Measurements from ENCODE around the gene SETD3. TPM values are rescaled to one million over a fixed set of nuclear protein-coding genes. Genes with fewer than 3 reads are reported as not detected.

The SETD3 gene
- total RNA-seq, 1 donor from 2014 or later: 53.7 TPM

DNA sequence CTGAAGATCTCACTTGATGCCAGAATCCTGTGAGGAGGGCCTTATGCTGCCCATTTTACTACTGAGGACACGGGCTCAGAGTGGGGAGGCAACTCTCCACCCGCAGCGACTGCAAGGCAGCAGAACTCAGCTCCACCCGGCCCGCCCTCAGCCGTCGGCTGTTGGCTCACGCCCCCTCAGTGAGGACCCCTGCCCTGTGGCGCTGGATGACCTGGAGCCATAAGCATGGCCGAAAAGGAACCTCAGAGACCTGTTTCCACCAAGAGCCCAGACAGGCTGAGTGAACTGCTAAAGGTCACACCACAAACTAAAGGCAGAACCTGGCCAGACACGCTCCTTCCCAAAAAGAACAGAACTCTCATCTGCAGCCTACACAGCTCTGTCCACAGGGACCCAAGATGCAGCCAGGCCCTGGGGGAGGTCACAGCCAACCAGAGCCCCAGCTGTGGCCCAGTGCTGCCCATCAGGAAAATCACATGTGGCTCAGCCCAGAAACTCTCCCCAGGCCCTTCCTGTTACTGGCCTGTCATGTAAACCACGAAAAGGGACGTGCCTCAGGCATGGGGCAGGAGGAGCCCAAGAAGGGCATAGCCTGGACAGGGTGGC is 33.4 kb upstream of the SETD3 start:
- Mint-ChIP-seq H3K36me3 (ENCODE audit: low read depth) (peaks cover 6% of the 10 kb centered on the region), H3K27me3 (ENCODE audit: low read depth) (no peaks in the 10 kb centered on the region), H3K4me1 (ENCODE audit: low read depth) (no peaks in the 10 kb centered on the region), H3K9me3 (no peaks in the 10 kb centered on the region), H3K27ac (no peak overlapping the region), H3K4me3 (ENCODE audit: low read depth) (no peak overlapping the region)
- no peak for DNase-seq (ENCODE audit: low spot score)
- intact Hi-C loops (cut with micrococcal nuclease): no loop called here

- H3K4me3 Mint-ChIP-seq (ENCODE audit: low read depth): no peak overlapping the region
- no peaks in the 10 kb centered on the region for H3K27me3 Mint-ChIP-seq (ENCODE audit: low read depth)
- H3K36me3 Mint-ChIP-seq (ENCODE audit: low read depth): peaks cover 14% of the 10 kb centered on the region
- no peak overlapping the region for H3K27ac Mint-ChIP-seq
- no peaks in the 10 kb centered on the region for H3K4me1 Mint-ChIP-seq (ENCODE audit: low read depth)
- no peak for DNase-seq (ENCODE audit: low spot score)
- intact Hi-C loops (cut with micrococcal nuclease): no loop called here
- no peaks in the 10 kb centered on the region for H3K9me3 Mint-ChIP-seq
Measured at GRCh38 chr14:99513183-99513694, 32.6 kb upstream of the SETD3 start.

DNA sequence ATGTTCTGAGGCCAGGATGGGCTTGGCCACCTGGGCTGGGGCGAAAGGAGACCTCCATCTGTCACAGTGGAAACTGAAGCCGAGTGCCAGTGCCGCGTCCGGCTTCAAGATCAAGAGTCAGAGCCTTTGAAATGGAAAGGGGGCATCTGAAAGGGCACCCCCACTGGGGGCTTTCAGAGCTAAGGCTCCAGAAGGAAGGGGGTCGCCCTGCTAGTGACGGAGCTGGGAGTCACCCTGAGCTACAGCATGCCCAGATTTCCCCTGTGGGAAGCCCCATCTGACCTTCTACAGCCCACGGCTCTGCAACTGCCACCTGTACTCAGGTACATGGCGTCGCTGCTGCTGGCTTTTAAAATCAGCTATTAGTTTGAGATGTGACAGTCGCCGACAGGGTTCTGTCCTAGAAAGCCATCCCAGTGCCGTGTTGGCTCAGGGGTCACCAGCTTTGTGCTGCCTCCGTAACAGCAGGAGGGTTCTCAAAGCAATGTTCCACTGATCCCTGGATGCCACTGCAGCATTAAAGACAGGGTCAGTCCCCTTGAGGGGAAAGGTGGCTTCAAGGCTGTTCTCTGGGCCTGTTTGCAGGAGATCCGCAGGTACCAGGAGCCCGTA is 32.0 kb upstream of the SETD3 start:
- no peak overlapping the region for H3K4me3 Mint-ChIP-seq (ENCODE audit: low read depth)
- no peaks in the 10 kb centered on the region for H3K9me3 Mint-ChIP-seq
- intact Hi-C loops (cut with micrococcal nuclease): no loop called here
- H3K4me1 Mint-ChIP-seq (ENCODE audit: low read depth): no peaks in the 10 kb centered on the region
- no peak for DNase-seq (ENCODE audit: low spot score)
- H3K27ac Mint-ChIP-seq: no peak overlapping the region
- H3K27me3 Mint-ChIP-seq (ENCODE audit: low read depth): no peaks in the 10 kb centered on the region
- peaks cover 18% of the 10 kb centered on the region for H3K36me3 Mint-ChIP-seq (ENCODE audit: low read depth)

DNA sequence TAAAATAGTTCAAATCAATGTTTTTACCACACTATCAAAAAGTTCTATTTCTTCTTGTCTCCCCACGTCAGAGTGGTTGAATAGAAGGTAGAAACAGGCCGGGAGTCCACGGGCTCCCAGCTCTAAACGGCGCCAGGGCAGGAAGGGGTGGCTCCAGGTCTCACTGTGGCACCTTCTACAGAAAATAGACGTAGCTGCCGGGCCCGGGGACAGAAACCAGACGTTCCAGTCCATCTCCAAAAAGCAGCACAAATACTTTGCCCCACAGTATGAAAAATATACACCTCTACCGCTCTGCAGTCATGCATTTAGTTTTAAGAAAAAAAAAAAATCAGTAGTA is 31.4 kb upstream of the SETD3 start:
- H3K4me3 Mint-ChIP-seq (ENCODE audit: low read depth): no peak overlapping the region
- intact Hi-C loops (cut with micrococcal nuclease): no loop called here
- H3K9me3 Mint-ChIP-seq: no peaks in the 10 kb centered on the region
- no peak for DNase-seq (ENCODE audit: low spot score)
- no peaks in the 10 kb centered on the region for H3K4me1 Mint-ChIP-seq (ENCODE audit: low read depth)
- peaks cover 24% of the 10 kb centered on the region for H3K36me3 Mint-ChIP-seq (ENCODE audit: low read depth)
- no peaks in the 10 kb centered on the region for H3K27me3 Mint-ChIP-seq (ENCODE audit: low read depth)
- H3K27ac Mint-ChIP-seq: no peak overlapping the region

DNA sequence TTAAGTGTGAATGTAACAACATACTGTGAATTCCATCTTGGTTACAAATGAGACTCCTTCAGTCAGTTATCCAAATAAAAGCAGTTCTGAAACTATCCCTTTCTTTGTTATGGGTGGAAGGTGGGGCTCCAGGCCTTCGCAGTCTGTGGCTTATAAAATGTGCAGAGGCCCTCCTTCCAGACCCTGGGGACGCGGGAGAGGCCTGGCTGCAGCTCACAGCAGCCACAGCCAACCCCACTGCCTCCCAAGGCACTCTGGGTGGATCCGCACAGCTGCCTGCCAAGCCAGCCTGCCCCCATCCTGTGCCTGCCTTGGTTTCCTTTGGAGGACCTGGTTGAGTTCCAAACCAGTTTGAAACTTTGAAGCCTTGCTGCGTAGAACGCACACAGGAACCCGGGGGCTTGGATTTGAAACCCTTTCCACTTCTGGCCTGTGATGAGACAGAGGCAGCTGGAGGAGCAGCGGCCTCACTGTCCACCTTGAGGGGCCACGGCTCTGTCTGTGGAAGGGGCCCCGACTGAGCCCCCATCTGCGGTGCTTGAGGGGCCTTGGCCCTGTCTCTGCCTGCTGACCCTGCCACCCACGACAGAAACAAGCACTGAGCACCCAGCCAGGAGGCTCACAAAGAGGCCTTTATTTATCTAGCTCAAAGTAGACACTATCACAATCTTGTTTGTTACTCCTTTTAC is 30.9 kb upstream of the SETD3 start:
- no peaks in the 10 kb centered on the region for H3K27me3 Mint-ChIP-seq (ENCODE audit: low read depth)
- H3K36me3 Mint-ChIP-seq (ENCODE audit: low read depth): peaks cover 29% of the 10 kb centered on the region
- no peak overlapping the region for H3K4me3 Mint-ChIP-seq (ENCODE audit: low read depth)
- H3K27ac Mint-ChIP-seq: no peak overlapping the region
- no peak for DNase-seq (ENCODE audit: low spot score)
- intact Hi-C loops (cut with micrococcal nuclease): no loop called here
- H3K4me1 Mint-ChIP-seq (ENCODE audit: low read depth): no peaks in the 10 kb centered on the region
- no peaks in the 10 kb centered on the region for H3K9me3 Mint-ChIP-seq

DNA sequence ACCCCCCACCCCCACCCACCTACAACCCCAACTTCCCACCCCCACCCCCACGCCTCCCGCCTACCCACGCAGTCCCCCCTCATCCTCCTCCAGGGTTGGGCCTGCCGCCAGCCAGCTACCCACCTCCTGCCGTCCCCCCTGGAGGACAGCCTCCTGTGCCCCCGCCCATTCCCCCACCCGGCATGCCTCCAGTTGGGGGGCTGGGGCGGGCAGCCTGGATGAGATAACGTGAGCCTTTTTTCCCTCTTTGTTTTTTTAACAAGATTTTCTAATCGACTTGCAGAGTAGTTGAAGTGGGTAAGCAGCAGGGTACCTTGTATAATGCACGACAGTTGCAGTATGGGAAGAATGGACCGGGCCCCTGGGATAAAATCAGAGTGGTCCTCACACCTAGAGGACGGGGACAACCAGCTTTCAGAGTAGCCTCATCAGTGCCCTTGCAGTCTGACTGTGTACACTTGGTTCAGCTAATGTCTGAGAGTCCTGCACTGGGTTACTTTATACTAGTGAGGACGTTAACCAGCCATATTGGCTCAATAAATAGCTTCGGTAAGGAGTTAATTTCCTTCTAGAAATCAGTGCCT is 30.0 kb upstream of the SETD3 start:
- no peak overlapping the region for H3K27ac Mint-ChIP-seq
- DNase-seq (ENCODE audit: low spot score): no peak
- no peaks in the 10 kb centered on the region for H3K27me3 Mint-ChIP-seq (ENCODE audit: low read depth)
- H3K4me3 Mint-ChIP-seq (ENCODE audit: low read depth): no peak overlapping the region
- intact Hi-C loops (cut with micrococcal nuclease): no loop called here
- no peaks in the 10 kb centered on the region for H3K4me1 Mint-ChIP-seq (ENCODE audit: low read depth)
- no peaks in the 10 kb centered on the region for H3K9me3 Mint-ChIP-seq
- peaks cover 38% of the 10 kb centered on the region for H3K36me3 Mint-ChIP-seq (ENCODE audit: low read depth)

DNA sequence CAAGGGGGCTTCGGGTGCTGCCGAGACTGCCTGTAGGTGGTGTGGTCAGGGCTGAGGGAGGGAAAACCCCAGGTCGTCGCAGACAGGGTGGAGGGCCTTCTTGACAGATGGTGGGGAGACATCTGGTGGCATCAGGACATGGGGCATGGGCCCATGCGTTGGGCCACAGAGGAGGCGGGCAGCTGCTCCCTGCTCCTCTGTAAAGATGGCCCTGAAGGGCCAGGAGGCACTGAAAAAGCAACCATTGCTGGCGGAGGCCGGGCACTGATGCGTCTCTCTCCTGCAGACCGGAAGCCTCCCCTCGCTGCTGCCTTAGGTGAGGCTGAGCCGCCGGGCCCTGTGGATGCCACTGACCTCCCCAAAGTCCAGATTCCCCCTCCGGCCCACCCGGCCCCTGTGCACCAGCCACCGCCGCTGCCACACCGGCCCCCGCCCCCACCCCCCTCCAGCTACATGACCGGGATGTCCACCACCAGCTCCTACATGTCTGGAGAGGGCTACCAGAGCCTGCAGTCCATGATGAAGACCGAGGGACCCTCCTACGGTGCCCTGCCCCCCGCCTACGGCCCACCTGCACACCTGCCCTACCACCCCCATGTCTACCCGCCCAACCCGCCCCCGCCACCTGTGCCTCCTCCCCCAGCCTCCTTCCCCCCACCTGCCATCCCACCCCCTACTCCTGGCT is 29.4 kb upstream of the SETD3 start:
- Mint-ChIP-seq H3K4me1 (ENCODE audit: low read depth) (no peaks in the 10 kb centered on the region), H3K4me3 (ENCODE audit: low read depth) (no peak overlapping the region), H3K27me3 (ENCODE audit: low read depth) (no peaks in the 10 kb centered on the region), H3K36me3 (ENCODE audit: low read depth) (peaks cover 44% of the 10 kb centered on the region), H3K9me3 (no peaks in the 10 kb centered on the region), H3K27ac (no peak overlapping the region)
- intact Hi-C loops (cut with micrococcal nuclease): no loop called here
- DNase-seq (ENCODE audit: low spot score): no peak

DNA sequence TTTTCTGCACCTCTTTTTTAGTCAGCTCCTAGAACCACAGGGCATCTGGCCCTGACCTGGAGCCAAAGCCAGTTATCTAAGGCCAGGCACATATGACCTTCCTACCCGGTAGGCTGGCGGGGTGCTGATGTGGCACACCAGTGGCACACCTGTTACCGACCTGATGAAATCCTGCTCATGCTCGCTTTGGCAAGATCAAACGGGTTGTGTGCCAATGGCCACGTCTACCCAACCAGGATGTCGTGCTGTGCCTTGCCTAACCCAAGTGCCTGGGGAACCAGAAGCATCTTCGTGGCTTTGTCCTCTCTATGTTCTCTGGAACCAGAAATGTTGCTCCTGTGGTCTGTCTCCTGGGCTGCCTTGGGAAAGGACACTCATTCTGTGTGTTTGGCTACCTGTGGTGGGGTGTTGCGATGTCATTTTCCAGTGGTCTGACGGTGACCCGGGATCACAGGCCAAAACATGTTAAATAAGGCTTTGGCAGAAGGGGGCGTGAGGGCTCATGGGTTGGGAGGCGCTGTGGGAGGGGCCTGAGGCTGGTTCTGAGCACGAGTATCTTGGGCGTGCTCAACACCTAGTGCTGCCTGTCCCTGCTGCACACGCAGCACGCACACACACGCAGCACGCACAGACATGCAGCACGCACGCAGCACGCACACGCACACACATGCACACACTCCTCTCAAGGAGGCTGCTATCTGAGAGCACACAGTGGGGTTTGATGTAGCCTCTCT is 28.4 kb upstream of the SETD3 start:
- H3K4me3 Mint-ChIP-seq (ENCODE audit: low read depth): no peak overlapping the region
- no peak overlapping the region for H3K27ac Mint-ChIP-seq
- intact Hi-C loops (cut with micrococcal nuclease): no loop called here
- H3K27me3 Mint-ChIP-seq (ENCODE audit: low read depth): no peaks in the 10 kb centered on the region
- DNase-seq (ENCODE audit: low spot score): no peak
- H3K36me3 Mint-ChIP-seq (ENCODE audit: low read depth): peaks cover 52% of the 10 kb centered on the region
- H3K9me3 Mint-ChIP-seq: no peaks in the 10 kb centered on the region
- H3K4me1 Mint-ChIP-seq (ENCODE audit: low read depth): no peaks in the 10 kb centered on the region

GRCh38 chr14:99507860-99508640 is 27.4 kb upstream of the SETD3 start:
- Mint-ChIP-seq H3K9me3 (no peaks in the 10 kb centered on the region), H3K27ac (no peak overlapping the region), H3K36me3 (ENCODE audit: low read depth) (peaks cover 62% of the 10 kb centered on the region), H3K4me1 (ENCODE audit: low read depth) (no peaks in the 10 kb centered on the region), H3K4me3 (ENCODE audit: low read depth) (no peak overlapping the region), H3K27me3 (ENCODE audit: low read depth) (no peaks in the 10 kb centered on the region)
- intact Hi-C loops (cut with micrococcal nuclease): no loop called here
- no peak for DNase-seq (ENCODE audit: low spot score)

DNA sequence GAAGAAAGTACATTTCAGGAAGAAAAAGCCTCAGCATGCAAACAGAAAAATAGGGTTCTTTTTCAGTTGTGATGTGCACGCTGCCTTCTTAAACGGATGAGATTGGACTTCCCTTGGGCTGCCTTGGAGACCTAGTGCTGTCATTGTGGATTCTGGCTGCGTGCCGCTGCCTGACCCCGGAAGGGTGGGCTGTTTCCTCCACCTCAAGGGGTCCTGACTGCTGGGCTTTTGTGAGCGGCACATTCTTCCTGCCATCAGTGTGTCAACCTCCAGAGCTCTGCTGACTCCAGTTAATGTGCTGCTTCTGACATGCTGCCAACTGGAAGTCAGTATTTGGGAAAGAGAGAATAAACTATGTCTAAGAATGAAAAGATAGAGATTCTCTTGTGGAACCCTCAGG is 25.6 kb upstream of the SETD3 start:
- intact Hi-C loops (cut with micrococcal nuclease): no loop called here
- Mint-ChIP-seq H3K27ac (no peak overlapping the region), H3K9me3 (no peaks in the 10 kb centered on the region), H3K27me3 (ENCODE audit: low read depth) (no peaks in the 10 kb centered on the region), H3K4me3 (ENCODE audit: low read depth) (no peak overlapping the region), H3K4me1 (ENCODE audit: low read depth) (no peaks in the 10 kb centered on the region), H3K36me3 (ENCODE audit: low read depth) (peaks cover 77% of the 10 kb centered on the region)
- no peak for DNase-seq (ENCODE audit: low spot score)

GRCh38 chr14:99505089-99505488 is 24.4 kb upstream of the SETD3 start:
- Mint-ChIP-seq H3K36me3 (ENCODE audit: low read depth) (peaks cover 89% of the 10 kb centered on the region), H3K9me3 (no peaks in the 10 kb centered on the region), H3K4me1 (ENCODE audit: low read depth) (no peaks in the 10 kb centered on the region), H3K27ac (no peak overlapping the region), H3K4me3 (ENCODE audit: low read depth) (no peak overlapping the region), H3K27me3 (ENCODE audit: low read depth) (no peaks in the 10 kb centered on the region)
- no peak for DNase-seq (ENCODE audit: low spot score)
- intact Hi-C loops (cut with micrococcal nuclease): no loop called here

Measured in activated T-helper 2 cell treated with anti-CD3 and anti-CD28 coated beads, Interferon-gamma antibody, Interleukin-2, Interleukin-4, amounts not matched to agents 10 μg/mL and 5 μg/mL and 100 μg/mL, durations not matched to agents 14 hours and 24 hours and 36 hours (primary cell).